ENCODE measurements around the gene RPA3. TPM values are rescaled to one million over a fixed set of nuclear protein-coding genes. Genes with fewer than 3 reads are reported as not detected.

RPA3 gene
- total RNA-seq, 3 donors from 2014 or later, result 18.7 to 24.6 (median 22.3) TPM

- intact Hi-C loops (cut with DNase I; ENCODE audit: low total_unique reads), result no loop called here
- no peaks in the 10 kb centered on the region for H3K9me3 ChIP-seq
- no peak overlapping the region for H3K4me3 ChIP-seq
- H3K27me3 ChIP-seq, result no peaks in the 10 kb centered on the region
- no peak for DNase-seq (ENCODE audit: low spot score in 2 of 2)
- no peak overlapping the region for H3K27ac ChIP-seq
- H3K36me3 ChIP-seq, result no peaks in the 10 kb centered on the region
- no peaks in the 10 kb centered on the region for H3K4me1 ChIP-seq
- TF ChIP-seq POLR2A (IDR thresholded peaks at IDR 0.05), result no peak
- TF ChIP-seq POLR2AphosphoS5 (IDR thresholded peaks at IDR 0.05), result no peak
- TF ChIP-seq CTCF (IDR thresholded peaks at IDR 0.05), result no peak
Observed at GRCh38 chr7:7612519-7612918, 105.9 kb downstream of the RPA3 start.

GRCh38 chr7:7609330-7609729 is 109.1 kb downstream of the RPA3 start:
- H3K4me3 ChIP-seq, result no peak overlapping the region
- no peaks in the 10 kb centered on the region for H3K36me3 ChIP-seq
- H3K9me3 ChIP-seq, result no peaks in the 10 kb centered on the region
- no peaks in the 10 kb centered on the region for H3K27me3 ChIP-seq
- H3K4me1 ChIP-seq, result no peaks in the 10 kb centered on the region
- no peak for DNase-seq (ENCODE audit: low spot score in 2 of 2)
- no peak overlapping the region for H3K27ac ChIP-seq
- intact Hi-C loops (cut with DNase I; ENCODE audit: low total_unique reads), result no loop called here
- TF ChIP-seq POLR2AphosphoS5 (IDR thresholded peaks at IDR 0.05), result no peak

GRCh38 chr7:7607010-7607409 is 111.4 kb downstream of the RPA3 start:
- no peak for DNase-seq (ENCODE audit: low spot score in 2 of 2)
- TF ChIP-seq POLR2AphosphoS5 (IDR thresholded peaks at IDR 0.05), result no peak
- no peak for TF ChIP-seq CTCF (IDR thresholded peaks at IDR 0.05)
- no peak for TF ChIP-seq POLR2A (IDR thresholded peaks at IDR 0.05)
- Histone ChIP-seq H3K4me3 (no peak overlapping the region), H3K9me3 (no peaks in the 10 kb centered on the region), H3K27me3 (no peaks in the 10 kb centered on the region), H3K36me3 (no peaks in the 10 kb centered on the region), H3K4me1 (no peaks in the 10 kb centered on the region), H3K27ac (no peak overlapping the region)
- intact Hi-C loops (cut with DNase I; ENCODE audit: low total_unique reads), result no loop called here

DNA sequence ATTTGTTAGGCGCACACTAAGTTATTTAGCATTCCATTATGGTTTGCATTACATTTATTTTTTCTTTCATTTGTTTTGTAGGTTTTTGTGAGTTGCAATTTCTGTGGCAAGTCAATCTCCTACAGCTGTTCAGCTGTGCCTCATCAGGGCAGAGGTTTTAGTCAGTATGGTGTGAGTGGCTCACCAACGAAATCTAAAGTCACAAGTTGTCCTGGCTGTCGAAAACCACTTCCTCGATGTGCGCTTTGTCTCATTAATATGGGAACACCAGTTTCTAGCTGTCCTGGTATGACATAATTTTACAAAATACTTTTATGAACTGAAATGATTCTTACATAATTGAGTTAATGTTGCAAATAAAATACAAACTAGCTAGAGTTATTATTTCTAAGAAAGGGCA is 122.2 kb downstream of the RPA3 start:
- Histone ChIP-seq H3K36me3 (no peaks in the 10 kb centered on the region), H3K4me1 (no peaks in the 10 kb centered on the region), H3K9me3 (no peaks in the 10 kb centered on the region), H3K27ac (no peak overlapping the region), H3K4me3 (no peak overlapping the region), H3K27me3 (no peaks in the 10 kb centered on the region)
- no peak for DNase-seq (ENCODE audit: low spot score in 2 of 2)
- no peak for TF ChIP-seq CTCF (IDR thresholded peaks at IDR 0.05)
- no peak for TF ChIP-seq POLR2A (IDR thresholded peaks at IDR 0.05)
- TF ChIP-seq POLR2AphosphoS5 (IDR thresholded peaks at IDR 0.05), result no peak
- intact Hi-C loops (cut with DNase I; ENCODE audit: low total_unique reads), result no loop called here

DNA sequence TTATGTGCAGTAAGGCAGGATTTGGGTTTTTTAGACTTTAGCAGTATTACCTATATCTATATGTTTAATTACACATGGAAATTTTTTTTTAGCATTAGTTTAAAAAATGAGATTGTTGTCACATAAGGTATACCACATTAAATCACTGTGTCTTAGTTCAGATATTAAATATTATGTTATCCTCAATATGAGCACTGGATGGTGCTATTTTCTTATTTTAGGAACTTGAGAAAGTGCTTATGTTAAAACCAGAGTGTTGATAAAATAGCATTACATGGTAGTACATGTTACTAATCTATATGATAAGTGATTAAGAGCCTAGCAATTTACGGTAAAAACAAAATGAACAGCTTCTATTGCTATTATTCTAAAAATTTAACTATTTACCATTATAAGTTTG is 123.0 kb downstream of the RPA3 start:
- TF ChIP-seq POLR2A (IDR thresholded peaks at IDR 0.05), result no peak
- TF ChIP-seq CTCF (IDR thresholded peaks at IDR 0.05), result peak in 2 of 3 donors; percentile 36 to 40
- TF ChIP-seq POLR2AphosphoS5 (IDR thresholded peaks at IDR 0.05), result no peak
- intact Hi-C loops (cut with DNase I; ENCODE audit: low total_unique reads), result no loop called here
- no peaks in the 10 kb centered on the region for H3K27me3 ChIP-seq
- DNase-seq (ENCODE audit: low spot score in 2 of 2), result no peak
- H3K9me3 ChIP-seq, result no peaks in the 10 kb centered on the region
- H3K36me3 ChIP-seq, result no peaks in the 10 kb centered on the region
- no peak overlapping the region for H3K4me3 ChIP-seq
- H3K27ac ChIP-seq, result no peak overlapping the region
- H3K4me1 ChIP-seq, result no peaks in the 10 kb centered on the region

Other genes with a start within 250 kb of the RPA3 start
- gene COL28A1, start 182.7 kb downstream of the RPA3 start, total RNA-seq, result 1 to 10 TPM; 1.1 to 5.7 (median 4.9) TPM
- gene MIOS, start 151.7 kb downstream of the RPA3 start, total RNA-seq, result 10 to 100 TPM; 35.0 to 59.9 (median 56.7) TPM
- 10 to 100 TPM; 13.6 to 25.6 (median 17.7) TPM for gene UMAD1, start 77.9 kb downstream of the RPA3 start, total RNA-seq